GM04503 (cell line): ENCODE measurements around the gene PTBP1.

Experiments
- DNase-seq: peaks from one replicate; pipeline ENCODE4 v3.0.0-alpha.2; 2012; ENCODE audit warnings: low read depth

PTBP1 gene

GRCh38 chr19:772730-773436 lies 24.4 kb upstream of the PTBP1 start:
- DNase-seq: no peak

- no peak for DNase-seq
Measured at GRCh38 chr19:776549-776948, 20.7 kb upstream of the PTBP1 start.

GRCh38 chr19:778910-779653 lies 18.2 kb upstream of the PTBP1 start:
- DNase-seq: peak; percentile 95

DNA sequence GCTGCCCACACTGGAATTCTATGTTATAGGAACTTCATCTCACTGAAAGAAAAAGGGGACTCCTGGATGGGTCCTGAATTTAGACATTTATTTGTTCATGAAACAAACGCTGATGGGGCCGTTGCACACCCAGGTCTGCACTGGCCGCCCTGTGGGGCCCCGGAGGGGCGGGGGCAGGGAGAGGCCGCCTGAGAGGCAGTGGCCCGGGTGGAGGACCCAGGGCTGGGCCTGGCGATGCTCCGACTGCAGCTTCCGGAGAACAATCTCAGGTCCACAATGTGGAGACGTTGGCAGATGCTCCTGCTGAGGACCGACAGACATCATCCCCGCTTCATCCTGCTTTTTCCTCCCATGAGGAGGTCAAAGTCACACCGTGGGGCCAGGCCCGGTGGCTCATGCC lies 16.3 kb upstream of the PTBP1 start:
- DNase-seq: no peak

DNA sequence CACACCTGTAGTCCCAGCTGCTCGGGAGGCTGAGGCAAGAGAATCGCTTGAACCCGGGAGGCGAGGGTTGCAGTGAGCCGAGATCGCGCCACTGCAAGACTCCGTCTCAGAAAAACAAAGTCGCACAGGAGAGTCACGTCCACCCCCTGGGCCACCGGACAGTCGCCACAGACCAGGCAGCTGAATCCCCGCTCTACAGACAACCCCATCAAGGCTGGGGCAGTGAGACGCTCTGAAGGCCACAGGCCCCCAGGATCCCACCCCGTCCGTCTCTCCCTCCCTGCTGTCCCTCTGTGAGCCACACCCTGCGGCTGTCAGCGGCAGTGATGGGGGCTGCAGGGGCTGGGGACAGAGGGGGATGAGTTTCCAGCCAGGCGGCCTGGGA lies 15.5 kb upstream of the PTBP1 start:
- DNase-seq: no peak

DNA sequence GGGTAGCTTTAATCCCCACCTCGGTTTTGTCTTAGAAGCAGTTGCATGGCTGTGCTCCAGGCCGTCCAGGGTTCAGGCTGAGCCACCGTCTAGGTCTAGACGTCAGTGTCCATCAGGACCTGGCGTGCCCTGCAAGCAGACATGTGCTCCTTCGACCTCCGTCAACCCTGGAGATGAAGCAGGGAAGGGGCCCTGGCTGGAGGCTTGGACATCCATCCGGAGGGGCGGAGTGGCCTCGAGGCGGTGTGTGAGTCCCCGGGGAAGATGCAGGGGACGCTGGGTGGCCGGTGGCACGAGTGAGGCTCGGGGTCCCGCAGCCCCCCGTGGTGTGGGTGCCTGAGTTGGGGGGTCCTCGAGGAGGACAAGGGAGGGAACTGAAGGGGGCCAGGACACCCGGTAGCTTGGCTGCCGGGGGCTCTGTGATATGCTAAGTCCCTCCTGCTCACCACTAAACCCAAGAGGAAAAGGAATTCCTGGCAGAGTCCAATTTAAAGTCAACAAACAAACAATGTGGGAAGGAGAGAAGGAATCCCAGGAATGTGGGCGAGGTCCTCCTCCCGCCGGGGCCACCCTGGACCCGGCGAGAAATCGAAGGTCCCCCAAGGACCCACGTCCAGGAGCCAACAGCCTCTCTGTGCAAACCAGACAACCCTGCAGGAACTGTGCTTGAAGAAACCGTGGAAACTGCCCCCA lies 14.9 kb upstream of the PTBP1 start:
- DNase-seq: peak; percentile 70

- DNase-seq: no peak
Measured at GRCh38 chr19:782878-783668, 14.2 kb upstream of the PTBP1 start.

DNA sequence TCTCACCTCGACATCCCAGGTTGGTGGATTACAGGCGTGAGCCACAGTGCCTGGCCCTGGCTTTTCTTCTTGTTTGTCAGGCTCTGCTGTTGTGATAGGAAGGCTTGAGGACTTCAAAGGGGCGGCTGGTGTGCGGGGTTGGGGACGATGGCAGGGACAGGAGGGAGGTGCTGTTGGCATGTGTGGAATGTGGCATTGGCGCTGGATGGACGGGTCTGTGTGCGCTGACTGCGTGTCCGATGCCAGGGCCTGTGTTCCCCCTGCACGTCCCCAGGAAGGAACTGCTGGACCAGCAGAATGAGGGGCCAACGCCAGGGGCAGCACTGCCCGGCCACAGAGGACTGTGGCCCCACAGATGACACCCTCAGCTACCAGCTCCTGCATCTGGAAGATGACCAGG lies 12.7 kb upstream of the PTBP1 start:
- no peak for DNase-seq

- no peak for DNase-seq
Measured at GRCh38 chr19:787536-787935, 9.7 kb upstream of the PTBP1 start.

GRCh38 chr19:788686-788982 lies 8.6 kb upstream of the PTBP1 start:
- DNase-seq: no peak

DNA sequence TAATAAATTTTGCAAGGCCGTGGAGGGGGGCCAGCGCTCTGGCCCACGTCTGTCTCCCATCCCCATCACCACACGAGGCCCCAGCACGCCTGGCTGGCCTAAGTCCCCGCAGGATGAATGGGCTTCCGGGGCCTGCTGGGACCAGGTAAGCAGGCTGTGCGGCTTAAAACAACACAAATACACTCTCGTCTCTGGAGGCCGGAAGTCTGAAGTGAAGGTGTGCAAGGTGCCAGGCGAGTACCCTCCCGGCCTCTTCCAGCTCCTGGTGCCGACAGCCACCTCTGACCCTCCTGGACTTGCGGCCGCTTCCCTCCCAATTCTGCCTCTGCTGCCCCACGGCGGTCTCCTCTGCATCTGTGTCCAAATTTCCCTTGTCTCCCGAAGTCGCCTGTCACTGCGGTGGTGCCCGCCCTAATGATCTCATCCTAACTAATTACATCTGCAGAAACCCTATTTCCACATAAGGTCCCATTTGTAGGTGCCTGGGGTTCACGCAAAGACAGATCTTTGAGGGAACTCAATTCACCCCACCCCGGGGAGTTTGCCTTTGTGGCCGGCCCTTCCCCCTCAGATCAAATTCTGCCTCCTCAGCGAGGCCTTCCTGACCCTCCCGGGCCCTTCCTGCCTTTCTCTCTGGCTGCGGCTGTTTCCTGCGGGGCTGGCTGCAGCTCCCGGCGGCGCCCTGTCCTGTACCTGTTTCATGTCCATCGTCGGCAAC lies 8.1 kb upstream of the PTBP1 start:
- no peak for DNase-seq

- no peak for DNase-seq
Measured at GRCh38 chr19:789701-790060, 7.6 kb upstream of the PTBP1 start.

GRCh38 chr19:791007-791566 lies 6.2 kb upstream of the PTBP1 start:
- DNase-seq: no peak

- no peak for DNase-seq
Measured at GRCh38 chr19:791567-792305, 5.5 kb upstream of the PTBP1 start.

DNA sequence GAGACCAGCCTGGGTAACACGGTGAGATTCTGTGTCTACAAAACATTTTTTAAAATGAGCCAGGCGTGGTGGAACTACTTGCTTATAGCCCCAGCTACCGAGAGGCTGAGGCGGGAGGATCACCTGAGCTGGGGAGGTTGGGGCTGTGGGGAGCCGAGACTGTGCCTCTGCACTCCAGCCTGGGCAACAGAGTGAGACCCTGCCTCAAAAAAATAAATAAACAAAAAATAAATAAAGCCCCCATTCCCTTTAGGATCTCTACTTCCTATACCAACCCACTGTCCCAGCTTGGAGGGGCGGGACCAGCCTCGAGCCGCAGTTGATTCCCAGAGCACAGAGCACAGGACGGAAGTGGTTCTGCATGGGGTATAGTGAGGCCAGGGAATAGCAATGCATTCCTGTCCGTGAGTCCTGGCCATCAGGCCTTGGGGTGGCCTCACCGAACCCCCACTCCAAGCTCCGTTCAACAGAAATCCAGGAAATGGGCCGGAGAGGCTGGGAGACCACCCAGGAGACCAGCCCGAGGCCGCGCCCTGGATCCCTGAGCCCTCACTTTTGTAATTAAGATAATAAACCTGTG lies 4.9 kb upstream of the PTBP1 start:
- no peak for DNase-seq

GRCh38 chr19:793806-794205 lies 3.4 kb upstream of the PTBP1 start:
- DNase-seq: no peak

DNA sequence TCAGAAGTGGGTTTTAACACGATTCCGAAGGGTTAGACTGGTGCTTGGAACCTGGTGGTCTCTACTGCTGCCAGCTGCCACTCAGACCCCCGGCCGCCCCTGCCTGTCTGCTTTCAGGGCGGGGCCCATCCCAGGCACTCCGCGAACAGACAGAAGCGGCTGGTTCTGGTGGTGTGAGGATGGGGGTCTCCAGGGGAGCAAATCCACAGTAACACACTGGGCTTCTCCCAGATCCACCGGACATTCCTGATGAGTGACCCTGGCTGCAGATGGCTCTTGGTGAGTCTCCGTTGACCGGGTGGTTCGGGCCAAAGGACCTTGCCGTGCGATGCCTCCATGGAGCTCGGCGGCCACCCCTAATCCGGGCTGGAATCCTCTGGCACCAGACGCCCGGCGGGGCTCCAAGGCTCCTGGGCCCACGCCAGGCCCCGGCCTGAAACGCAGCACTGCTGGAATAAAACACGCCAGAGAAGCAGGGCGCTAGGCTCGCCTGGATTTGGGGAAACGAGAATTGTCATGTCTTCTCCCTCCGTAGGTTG lies 2.1 kb upstream of the PTBP1 start:
- no peak for DNase-seq

DNA sequence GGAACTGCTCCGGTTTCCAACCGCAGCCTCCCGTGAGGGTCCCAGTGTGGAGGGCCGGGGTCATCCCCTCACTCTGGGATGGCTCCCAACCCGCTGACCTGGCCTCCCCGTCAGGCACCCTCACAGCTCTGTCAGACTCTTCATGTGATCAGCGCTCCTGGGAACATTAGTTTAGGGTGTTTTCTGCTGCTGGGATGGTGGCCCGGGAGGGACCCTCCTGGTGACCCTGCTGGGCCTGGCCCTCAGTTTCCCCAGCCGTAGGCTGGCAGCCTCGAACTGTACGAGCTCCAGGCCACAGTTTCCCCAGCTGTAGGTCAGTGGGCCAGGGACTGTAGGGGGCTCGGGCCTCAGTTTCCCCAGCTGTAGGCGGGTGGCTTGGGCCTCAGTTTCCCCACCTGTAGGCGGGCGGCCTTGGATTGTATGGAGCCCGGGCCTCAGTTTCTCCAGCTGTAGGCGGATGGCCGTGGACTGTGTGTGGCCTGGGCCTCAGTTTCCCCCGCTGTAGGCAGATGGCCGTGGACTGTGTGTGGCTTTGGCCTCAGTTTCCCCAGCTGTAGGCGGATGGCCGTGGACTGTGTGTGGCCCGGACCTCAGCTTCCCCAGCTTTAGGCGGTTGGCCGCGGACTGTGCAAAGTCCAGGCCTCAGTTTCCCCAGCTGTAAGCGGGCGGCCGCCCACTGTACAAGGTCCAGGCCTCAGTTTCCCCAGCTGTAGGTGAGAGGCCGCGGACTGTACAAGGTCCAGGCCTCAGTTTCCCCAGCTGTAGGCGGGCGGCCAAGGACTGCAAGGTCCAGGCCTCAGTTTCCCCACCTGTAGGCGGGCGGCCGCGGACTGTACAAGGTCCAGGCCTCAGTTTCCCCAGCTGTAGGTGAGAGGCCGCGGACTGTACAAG lies 1.3 kb upstream of the PTBP1 start:
- DNase-seq: no peak
